Esophagus squamous epithelium (tissue), 5 donors: Measurements from ENCODE around the gene RAB17. TPM values are rescaled to one million over a fixed set of nuclear protein-coding genes. Genes with fewer than 3 reads are reported as not detected.

Source experiments
- DNase-seq: peaks from one replicate; lab custom pipeline; 2025; lab: John Stamatoyannopoulos, UW
- H3K27ac ChIP-seq, 4 donors: fragments of 200-600 bp; sonication (generic); one replicate each; pipeline ENCODE4 v1.5.1; 2016 to 2019; ENCODE audit warnings: mild to moderate bottlenecking in 1 of 4
- H3K27me3 ChIP-seq, 4 donors: fragments of 200-600 bp; sonication (generic); 1 replicate in 3 of 4; 2 replicates in 1 of 4; pipeline versions ENCODE4 v1.5.1 to v1.6.0; 2017 to 2021; ENCODE audit warnings: antibody characterized with exemption in 1 of 4
- H3K36me3 ChIP-seq, 3 donors: fragments of 200-600 bp; sonication (generic); one replicate each; pipeline ENCODE4 v1.5.1; 2016 to 2019
- H3K4me1 ChIP-seq, 3 donors: fragments of 200-600 bp; sonication (generic); one replicate each; pipeline ENCODE4 v1.5.1; 2017 to 2019
- H3K4me3 ChIP-seq, 4 donors: fragments of 200-600 bp; sonication (generic); 1 replicate in 3 of 4; 2 replicates in 1 of 4; pipeline ENCODE4 v1.5.1; 2016 to 2019; ENCODE audit warnings: mild to moderate bottlenecking in 2 of 4, moderate library complexity in 1 of 4
- H3K9me3 ChIP-seq, 3 donors: fragments of 200-600 bp; sonication (generic); one replicate each; pipeline ENCODE4 v1.5.1; 2016 to 2019
- POLR2A ChIP-seq, 4 donors: fragments of 450-650 bp; IDR thresholded peaks; one replicate each; pipeline ENCODE4 v1.6.1; 2017; ENCODE audit warnings: antibody characterized with exemption in 4 of 4, mild to moderate bottlenecking in 4 of 4, moderate library complexity in 3 of 4
- WGBS, 2 donors: methylation state at CpG; one replicate each; pipeline ENCODE4 v1.1.5; 2018; 5-methylcytosine and 5-hydroxymethylcytosine counted together
- intact Hi-C: fragments of 100-400 bp; cut with DNase I; formaldehyde crosslinking; loops from one replicate; pipeline ENCODE4 v1.15.0; 2022
- total RNA-seq, 4 donors: library from RNA; depleted of rRNA; stranded (reverse); fragments of >200 nt; gene quantifications; one replicate each; pipeline ENCODE4 v1.1.0, GENCODE V29; 2016
- TF ChIP-seq, protein P1 (sequence below), 6 experiments: fragments of 450-650 bp in 4 of 6; fragments of 200-600 bp in 2 of 6; sonication (generic) in 2 of 6; IDR thresholded peaks; one replicate each; pipeline ENCODE4 v1.5.1; 2016 to 2019; ENCODE audit warnings: antibody characterized with exemption in 6 of 6, mild to moderate bottlenecking in 4 of 6, moderate library complexity in 4 of 6
- donor health status: DM: yes; HTN: yes; CAD: no.

RAB17 gene
- total RNA-seq, 4 donors from 2014 or later = 2.0 to 11.1 (median 6.4) TPM

DNA sequence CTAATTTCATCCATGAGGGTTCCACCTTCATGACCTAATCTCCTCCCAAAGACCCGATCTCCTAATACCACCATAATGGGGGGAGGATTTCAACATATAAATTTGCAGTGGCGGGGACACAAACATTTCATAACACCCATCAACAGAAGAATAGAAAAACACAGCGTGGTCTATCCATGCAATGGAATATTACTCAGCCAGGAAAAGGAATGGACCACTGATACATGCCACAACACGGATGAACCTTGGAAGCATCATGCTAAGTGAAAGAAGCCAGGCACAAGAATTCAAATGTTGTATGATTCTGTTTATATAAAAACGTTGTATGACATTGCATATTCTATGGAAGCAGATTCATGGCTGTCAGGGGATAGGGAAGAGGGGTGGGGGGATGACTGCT is 21.5 kb downstream of the RAB17 start:
- intact Hi-C loops = no loop called here
- H3K9me3 ChIP-seq = no peaks in the 10 kb centered on the region
- no peaks in the 10 kb centered on the region for H3K36me3 ChIP-seq
- TF ChIP-seq, protein P1, sequence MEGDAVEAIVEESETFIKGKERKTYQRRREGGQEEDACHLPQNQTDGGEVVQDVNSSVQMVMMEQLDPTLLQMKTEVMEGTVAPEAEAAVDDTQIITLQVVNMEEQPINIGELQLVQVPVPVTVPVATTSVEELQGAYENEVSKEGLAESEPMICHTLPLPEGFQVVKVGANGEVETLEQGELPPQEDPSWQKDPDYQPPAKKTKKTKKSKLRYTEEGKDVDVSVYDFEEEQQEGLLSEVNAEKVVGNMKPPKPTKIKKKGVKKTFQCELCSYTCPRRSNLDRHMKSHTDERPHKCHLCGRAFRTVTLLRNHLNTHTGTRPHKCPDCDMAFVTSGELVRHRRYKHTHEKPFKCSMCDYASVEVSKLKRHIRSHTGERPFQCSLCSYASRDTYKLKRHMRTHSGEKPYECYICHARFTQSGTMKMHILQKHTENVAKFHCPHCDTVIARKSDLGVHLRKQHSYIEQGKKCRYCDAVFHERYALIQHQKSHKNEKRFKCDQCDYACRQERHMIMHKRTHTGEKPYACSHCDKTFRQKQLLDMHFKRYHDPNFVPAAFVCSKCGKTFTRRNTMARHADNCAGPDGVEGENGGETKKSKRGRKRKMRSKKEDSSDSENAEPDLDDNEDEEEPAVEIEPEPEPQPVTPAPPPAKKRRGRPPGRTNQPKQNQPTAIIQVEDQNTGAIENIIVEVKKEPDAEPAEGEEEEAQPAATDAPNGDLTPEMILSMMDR (IDR thresholded peaks at IDR 0.05) = no peak
- DNase-seq = no peak
- H3K27me3 ChIP-seq = peaks cover 0 to 12% (median 0%) of the 10 kb centered on the region in 4 donors
- peaks cover 0 to 15% (median 6%) of the 10 kb centered on the region in 3 donors for H3K4me1 ChIP-seq
- WGBS, 2 donors = 81 to 91% methylated on average over 5 of the region's 5 CpGs
- H3K4me3 ChIP-seq = no peak overlapping the region
- H3K27ac ChIP-seq = no peak overlapping the region

DNA sequence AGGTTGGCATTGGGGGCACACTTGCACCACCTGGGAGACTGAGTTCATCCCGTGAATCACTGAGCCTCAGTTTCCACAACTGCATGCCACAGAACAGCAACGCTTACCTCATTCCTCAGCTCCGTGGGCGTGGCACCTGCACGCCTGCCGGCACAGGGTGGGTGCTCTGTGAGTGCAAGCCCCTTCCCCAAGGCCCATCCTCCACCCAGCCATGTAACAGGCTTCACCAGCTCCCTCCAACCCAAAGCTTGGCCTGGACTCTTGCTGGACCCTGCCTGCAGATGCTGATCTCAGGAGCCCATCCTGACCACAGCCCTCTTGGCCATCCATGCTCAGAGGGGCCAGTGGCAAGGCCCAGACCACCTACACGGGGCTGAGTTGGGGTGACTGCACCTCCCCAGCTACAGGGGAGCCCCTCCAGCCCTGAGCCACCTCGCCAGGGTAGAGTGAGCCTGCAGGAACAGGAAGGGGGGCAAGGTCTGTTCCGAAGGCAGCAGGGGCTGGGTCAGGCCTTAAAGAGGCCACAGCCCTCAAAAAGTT is 22.3 kb downstream of the RAB17 start:
- H3K4me3 ChIP-seq = no peak overlapping the region
- intact Hi-C loops = no loop called here
- 86 to 100% methylated on average over 1 to 6 of the region's 9 CpGs for WGBS, 2 donors
- no peak overlapping the region for H3K27ac ChIP-seq
- no peak for DNase-seq
- no peaks in the 10 kb centered on the region for H3K36me3 ChIP-seq
- H3K4me1 ChIP-seq = peaks cover 0 to 14% (median 6%) of the 10 kb centered on the region in 3 donors
- H3K27me3 ChIP-seq = peaks cover 0 to 20% (median 0%) of the 10 kb centered on the region in 4 donors
- H3K9me3 ChIP-seq = no peaks in the 10 kb centered on the region
- no peak for TF ChIP-seq POLR2A (IDR thresholded peaks at IDR 0.05)
- TF ChIP-seq, protein P1 (IDR thresholded peaks at IDR 0.05) = no peak

DNA sequence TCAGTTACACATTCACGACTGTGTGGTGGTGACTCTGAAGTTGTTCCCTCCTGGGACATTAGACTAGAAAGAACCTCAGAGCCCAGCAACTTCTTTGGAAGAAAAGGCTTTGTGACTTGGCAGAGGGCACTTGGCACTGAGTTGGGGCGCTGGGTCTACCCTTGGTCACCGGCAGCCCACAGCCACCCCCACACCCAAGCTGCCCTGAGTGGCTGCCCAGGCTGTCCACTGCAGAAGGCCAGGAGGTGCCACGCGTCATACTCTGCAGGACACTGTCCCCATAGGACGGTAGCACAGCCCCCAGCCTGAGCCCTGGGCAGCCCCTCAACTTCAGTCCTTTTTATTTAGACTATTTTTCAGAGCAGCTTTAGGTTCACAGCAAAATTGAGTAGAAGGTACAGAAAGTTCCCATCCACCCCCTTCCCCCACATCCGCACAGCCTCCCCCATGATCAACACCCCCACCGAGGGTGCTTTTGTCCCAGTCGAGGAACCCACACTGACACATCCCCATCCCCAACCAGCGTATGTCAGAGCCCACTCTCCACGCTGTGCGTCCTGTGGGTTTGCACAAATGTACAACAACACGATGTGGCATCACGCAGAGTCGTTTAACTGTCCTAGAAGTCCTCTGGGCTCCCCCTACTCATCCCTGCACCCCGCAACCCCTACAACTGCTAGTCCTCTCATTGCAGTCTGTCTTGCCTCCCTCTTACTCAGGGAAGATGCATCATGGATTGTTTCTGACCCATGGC is 23.1 kb downstream of the RAB17 start:
- H3K4me1 ChIP-seq = peaks cover 0 to 10% (median 5%) of the 10 kb centered on the region in 3 donors
- no peaks in the 10 kb centered on the region for H3K36me3 ChIP-seq
- no peak overlapping the region for H3K4me3 ChIP-seq
- H3K27ac ChIP-seq = no peak overlapping the region
- WGBS, 2 donors = 87 to 89% methylated on average over 10 to 13 of the region's 16 CpGs
- H3K9me3 ChIP-seq = no peaks in the 10 kb centered on the region
- no peak for DNase-seq
- peaks cover 0 to 21% (median 0%) of the 10 kb centered on the region in 4 donors for H3K27me3 ChIP-seq
- no peak for TF ChIP-seq POLR2A (IDR thresholded peaks at IDR 0.05)
- TF ChIP-seq, protein P1 (IDR thresholded peaks at IDR 0.05) = no peak
- intact Hi-C loops = no loop called here

DNA sequence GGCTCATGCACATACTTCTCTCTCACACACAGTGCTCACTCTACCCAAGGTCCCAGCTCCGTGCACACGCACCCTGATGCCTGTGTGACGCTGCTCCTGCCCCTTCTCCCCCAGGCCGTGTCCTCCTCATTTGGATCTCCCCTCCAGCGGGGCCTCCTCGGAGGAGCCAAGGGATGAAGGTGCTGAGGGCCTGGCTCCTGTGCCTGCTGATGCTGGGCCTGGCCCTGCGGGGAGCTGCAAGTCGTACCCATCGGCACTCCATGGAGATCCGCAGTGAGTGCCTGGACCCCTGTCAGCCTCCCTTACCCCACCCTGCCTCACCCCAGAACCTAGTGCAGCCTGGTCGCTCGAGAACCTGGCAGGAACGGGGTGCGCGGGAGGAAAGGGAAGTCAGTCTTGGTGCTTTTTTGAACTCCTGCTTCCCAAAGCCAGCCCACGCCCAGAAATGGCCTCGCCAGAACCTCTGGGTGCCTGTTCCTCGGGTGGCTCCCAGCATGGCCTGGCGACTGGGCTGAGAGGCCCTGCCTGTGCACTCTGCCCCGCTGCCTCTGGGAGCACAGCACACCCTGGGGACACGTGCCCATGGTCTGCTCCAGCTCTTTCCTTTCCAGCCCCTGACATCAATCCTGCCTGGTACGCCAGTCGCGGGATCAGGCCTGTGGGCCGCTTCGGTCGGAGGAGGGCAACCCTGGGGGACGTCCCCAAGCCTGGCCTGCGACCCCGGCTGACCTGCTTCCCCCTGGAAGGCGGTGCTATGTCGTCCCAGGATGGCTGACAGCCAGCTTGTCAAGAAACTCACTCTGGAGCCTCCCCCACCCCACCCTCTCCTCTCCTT is 23.9 kb downstream of the RAB17 start, which contains the start of gene PRLH:
Gene PRLH, plus strand, starts transcription at position 174 of the 835 bp plus-strand sequence. Its CDS starts 0 bp downstream, at position 174.
- intact Hi-C loops = no loop called here

More for the DNA sequence above, 23.9 kb downstream of the RAB17 start, which contains the start of gene PRLH:
- WGBS, 2 donors = 75 to 77% methylated on average over 12 to 14 of the region's 32 CpGs
- no peak for DNase-seq
- H3K27ac ChIP-seq = no peak within 1 kb of the TSS
- peaks cover 0 to 1% (median 0%) of the 10 kb centered on the region in 3 donors for H3K4me1 ChIP-seq
- TF ChIP-seq, protein P1 (IDR thresholded peaks at IDR 0.05) = no peak
- no peak for TF ChIP-seq POLR2A (IDR thresholded peaks at IDR 0.05)
- H3K36me3 ChIP-seq = no peaks in the 10 kb centered on the region
- H3K4me3 ChIP-seq = no peak within 1 kb of the TSS
- peaks cover 0 to 21% (median 0%) of the 10 kb centered on the region in 4 donors for H3K27me3 ChIP-seq
- H3K9me3 ChIP-seq = no peaks in the 10 kb centered on the region
